GM19468 (cell line): ENCODE data around the gene TFDP3.

Experiments
- ATAC-seq: cut with Tn5 transposase; IDR thresholded peaks from one replicate; pipeline ENCODE4 v1.9.1; 2021; ENCODE audit warnings: mild to moderate bottlenecking, moderate library complexity, moderate number of reproducible peaks; ENCODE audit not compliant: unreplicated experiment; ENCODE audit errors: extremely low read depth

Gene TFDP3

DNA sequence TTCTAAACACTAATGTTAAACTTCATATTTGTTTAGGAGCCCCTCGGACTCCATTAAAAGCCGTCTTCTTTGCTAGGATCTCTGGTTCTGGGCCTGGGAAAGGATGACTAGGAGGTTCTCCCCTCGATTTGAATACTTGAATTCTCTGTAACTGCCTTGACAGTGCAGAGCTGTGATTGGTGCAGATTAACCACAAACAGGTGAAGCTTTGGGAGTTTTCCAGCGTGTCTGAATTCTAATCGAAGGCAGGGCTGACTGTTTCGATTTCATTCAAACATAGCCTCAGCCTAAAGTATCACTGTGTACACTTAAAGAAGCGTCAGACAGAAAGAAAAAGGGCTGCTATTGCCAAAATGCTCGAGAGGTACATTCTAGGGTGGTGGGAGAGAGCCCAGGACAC, 29.0 kb downstream of the TFDP3 start:
- no peak for ATAC-seq

DNA sequence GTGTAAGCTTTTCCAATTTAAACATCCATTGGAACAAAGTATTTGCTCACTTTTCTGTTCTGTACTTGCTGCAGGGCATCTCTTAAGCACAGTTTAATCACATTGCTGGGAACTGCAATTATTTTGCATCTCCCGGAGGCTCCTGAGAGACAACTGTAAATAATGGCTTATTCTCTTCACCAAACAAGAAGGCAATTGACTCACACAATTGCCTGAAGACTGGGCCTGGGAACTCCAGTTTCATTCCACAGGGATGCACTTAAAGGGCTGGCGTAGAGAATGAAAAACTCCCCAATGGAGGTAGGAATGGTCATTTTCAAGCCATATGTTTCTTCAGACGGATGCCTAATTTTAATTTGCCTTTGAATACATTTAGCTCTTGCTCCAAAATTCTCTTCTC, 29.5 kb downstream of the TFDP3 start:
- ATAC-seq: no peak

DNA sequence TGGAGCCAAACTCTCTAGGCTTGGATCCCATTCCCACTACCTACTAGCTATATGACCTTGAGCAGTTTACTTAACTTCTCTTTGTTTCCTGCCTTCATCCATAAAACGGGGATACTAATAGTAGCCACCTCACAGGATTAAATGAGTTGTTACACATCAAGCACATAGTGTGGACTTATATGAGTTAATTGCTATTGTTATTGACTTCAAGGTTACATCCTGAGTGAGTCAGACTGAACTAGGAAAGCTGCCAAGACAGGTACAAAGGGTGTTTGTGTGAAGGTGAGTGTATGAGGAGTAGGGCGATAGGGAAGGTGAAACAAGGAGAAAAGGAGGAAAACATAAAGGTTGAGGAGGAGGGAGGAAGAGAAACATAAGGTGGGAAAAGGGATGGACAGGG, 32.2 kb downstream of the TFDP3 start:
- ATAC-seq: no peak

GRCh38 chrX:133185119-133185518, 33.0 kb downstream of the TFDP3 start:
- no peak for ATAC-seq

GRCh38 chrX:133183806-133184205, 34.3 kb downstream of the TFDP3 start:
- no peak for ATAC-seq

DNA sequence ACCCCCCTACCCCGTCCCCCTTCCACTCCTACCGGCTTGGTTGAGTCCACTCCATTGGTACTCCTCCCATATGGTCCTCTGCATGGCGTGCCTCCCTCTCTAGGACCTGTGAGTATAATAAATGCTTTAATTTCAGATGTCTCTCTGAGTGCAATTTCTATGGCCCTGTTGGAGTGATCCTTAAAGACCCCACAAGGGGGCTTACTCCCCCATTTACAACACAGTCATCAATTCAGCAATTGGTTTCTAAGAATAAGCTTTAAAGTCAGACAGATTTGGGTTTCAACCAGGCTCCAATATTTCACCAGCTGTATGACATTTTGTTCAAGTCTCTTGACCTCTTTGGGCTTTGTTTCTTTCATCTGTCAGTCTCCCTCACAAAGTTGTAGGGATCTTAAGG, 38.7 kb downstream of the TFDP3 start:
- no peak for ATAC-seq

DNA sequence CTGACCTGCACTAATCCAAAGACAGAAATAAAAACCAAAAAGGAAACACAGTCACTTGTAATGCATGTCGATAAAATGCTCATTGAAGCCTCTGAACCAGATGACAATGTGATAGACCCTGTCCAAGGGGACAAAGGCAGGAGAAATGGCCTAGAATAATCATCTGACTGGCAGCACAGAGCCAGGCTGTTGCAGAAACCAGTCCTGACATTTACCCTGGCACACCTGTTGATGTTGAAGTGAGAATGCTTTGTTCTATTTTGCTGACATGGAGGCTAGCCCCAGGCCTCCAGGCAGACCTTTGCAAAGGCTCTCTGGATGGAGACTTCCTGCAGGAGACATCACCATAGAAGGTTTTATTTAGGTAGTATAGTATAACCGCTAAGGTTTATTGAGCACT, 41.0 kb downstream of the TFDP3 start:
- no peak for ATAC-seq

- ATAC-seq: no peak
Observed at GRCh38 chrX:133175605-133176004, 42.5 kb downstream of the TFDP3 start.

DNA sequence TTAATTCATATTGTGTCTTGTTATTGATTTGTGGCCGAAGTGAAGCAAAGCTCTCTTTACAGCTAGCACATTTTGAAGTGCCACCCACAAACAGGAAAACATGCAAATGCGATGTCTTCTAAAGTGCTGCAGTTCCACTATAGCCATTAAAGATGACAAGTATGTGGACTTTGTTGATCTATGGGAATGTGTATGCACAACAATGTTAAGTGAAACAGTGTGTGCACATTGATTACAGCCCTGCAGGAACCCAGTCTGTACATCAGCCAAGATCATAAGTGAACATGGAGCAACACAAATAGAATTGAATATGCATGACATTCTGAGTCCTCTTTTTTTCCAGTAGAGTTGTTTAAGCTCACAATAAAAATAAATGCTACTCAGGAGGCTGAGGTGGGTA, 43.0 kb downstream of the TFDP3 start:
- no peak for ATAC-seq

DNA sequence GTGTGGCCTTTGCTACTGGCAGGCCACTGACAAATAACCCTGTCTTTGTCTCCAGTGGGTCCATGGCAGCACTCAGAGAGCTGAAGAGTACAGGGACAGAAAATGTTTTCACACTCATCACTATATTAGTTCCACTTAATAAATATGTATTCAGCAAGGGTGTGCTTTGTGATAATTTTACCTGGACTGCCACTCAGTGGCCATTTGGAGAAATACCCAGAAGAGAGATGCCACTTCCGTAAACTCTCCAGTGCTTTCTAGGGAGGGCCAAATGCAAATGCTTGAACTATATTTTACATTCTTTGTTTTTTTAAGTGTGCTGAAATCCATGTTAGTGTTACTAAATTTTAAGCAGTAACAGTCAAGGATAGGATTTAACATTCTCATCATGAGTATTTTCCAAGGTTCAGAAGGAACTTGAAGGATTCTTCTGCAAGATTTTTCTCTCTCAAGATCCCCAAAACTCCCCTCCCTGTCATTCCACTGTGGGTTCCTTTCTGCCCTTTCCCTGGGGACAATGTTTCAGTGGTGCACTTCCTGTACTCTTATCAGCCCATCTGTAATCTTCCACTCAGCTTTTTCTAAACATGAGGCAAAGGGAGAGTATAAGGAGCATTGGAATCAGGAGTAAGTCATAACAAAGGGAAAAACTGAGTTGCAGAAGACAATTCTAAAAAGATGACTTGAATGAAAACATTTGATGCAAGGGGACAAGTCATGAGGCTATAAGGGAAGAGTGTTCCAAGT, 46.0 kb downstream of the TFDP3 start:
- no peak for ATAC-seq
